NCI-H748 treated with DMSO at 0.1 percent for 48 hours (cell line): Measurements from ENCODE around the gene TGFBR1.

Source experiments
- DNase-seq: peaks from one replicate; lab custom pipeline; 2025; lab: John Stamatoyannopoulos, UW

The TGFBR1 gene

DNA sequence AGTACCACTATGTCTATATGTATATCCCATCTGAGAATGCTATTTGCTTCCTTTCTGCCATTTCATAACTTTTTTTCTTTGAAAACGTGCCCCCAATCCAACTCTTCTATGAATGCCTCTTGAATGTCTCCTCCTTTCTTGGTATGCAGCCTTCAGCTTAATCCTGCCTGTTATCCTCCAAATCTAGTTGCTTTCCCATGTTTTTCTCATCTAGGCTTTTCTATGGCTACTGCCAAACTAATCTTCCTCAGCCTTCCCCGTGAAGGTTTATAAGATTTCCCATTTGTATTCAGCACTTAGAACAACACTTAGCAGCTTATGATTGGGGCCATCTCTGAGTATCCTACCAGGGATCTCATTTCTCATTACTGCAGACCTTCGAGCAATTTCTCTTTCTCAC lies 2.5 kb downstream of the TGFBR1 start:
- DNase-seq = no peak

GRCh38 chr9:99108131-99108530 lies 3.2 kb downstream of the TGFBR1 start:
- DNase-seq = no peak

DNA sequence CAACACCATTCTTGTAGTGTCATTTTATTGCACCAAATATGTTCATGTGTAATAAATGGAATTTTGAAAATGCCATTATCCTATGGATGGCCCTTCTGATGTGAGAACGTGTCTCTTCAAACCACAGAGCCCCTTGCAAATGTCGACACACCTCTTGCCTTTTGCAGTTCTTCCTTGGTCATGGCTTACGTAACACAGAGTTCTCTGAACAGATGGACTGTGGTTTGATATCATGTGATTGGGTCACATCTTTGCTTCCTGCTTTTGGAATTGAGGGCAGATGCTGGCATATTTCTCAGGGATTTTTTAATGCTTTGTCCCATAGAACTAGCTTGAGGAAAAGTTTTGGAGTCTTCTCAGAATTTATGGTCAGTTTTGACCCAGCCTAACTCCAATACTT lies 4.6 kb downstream of the TGFBR1 start:
- DNase-seq = no peak

DNA sequence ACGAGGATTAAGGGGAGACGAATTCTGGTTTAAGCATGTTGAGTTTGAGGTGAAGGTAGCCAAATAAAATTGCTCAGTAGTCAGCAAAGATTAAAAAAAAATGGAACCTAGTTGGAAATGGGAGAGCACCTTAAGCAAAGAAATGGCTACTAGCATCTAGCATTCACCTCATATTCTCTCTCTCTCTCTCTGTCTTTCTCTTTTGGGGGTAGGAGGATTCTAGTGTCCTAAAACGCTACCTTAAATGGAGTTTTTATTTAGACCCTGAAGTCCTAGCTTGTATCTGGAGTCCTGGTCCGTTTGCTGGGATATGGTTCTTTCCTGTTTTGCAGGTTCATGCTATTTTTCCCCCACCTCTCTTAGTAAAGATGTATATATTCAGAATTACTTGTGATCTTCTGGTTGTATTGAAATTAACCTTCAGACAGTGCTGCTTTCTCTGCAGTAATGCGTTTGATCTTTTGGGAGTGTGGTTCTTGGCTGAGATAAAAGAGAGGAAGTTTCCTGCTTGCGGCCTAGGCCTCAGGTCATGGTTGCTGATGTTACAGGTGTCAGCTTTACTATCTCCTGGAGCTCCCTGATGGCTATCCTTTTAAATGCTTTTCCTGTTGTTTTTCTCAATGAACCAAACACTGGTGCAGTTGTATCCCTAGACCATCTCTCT lies 8.0 kb downstream of the TGFBR1 start:
- no peak for DNase-seq

- no peak for DNase-seq
Measured at GRCh38 chr9:99113414-99114048, 8.6 kb downstream of the TGFBR1 start.

DNA sequence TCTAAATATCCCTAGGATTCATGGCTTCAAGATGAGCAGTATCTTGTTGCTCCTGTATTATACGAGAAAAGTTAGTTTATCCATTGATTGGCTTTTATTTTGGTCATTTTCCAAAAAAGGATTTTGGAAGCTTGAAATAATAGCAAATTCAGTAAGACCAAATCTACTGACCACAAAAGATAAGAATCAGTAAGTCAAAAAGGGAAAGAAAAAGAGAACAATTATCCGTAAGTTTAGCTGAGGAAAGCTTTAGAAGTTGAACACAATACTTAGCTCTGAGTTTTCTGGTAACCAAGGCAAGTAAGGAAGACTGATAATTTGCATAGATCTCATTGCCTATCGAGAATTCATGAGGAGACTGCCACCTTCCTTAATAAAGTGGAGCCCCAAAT lies 9.1 kb downstream of the TGFBR1 start:
- no peak for DNase-seq

- DNase-seq = no peak
Measured at GRCh38 chr9:99114846-99115500, 10.1 kb downstream of the TGFBR1 start.

- no peak for DNase-seq
Measured at GRCh38 chr9:99116003-99116411, 11.1 kb downstream of the TGFBR1 start.

- no peak for DNase-seq
Measured at GRCh38 chr9:99118782-99119466, 14.0 kb downstream of the TGFBR1 start.

- no peak for DNase-seq
Measured at GRCh38 chr9:99119976-99120655, 15.2 kb downstream of the TGFBR1 start.

DNA sequence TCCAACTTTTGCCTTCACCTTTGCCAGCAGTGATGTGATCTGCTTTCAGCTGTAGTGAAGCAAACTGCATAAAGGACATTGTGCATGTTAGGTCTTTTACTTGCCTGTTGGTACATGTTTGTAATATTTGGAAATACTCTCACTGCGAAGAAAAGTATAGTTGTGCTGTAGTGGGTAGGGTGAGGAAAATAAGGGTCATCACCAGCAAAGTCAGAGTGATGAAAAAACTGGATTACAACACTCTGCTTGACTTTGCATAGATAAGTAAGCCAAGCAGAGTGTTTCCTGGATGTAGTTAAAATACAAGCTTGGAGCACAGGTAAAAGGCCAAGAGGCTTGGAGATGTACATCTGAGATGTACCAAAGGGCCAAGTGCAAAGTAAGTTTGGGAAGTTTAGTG lies 16.7 kb downstream of the TGFBR1 start:
- no peak for DNase-seq

GRCh38 chr9:99124534-99125255 lies 19.8 kb downstream of the TGFBR1 start:
- DNase-seq = no peak

GRCh38 chr9:99125446-99125845 lies 20.5 kb downstream of the TGFBR1 start:
- DNase-seq = no peak

DNA sequence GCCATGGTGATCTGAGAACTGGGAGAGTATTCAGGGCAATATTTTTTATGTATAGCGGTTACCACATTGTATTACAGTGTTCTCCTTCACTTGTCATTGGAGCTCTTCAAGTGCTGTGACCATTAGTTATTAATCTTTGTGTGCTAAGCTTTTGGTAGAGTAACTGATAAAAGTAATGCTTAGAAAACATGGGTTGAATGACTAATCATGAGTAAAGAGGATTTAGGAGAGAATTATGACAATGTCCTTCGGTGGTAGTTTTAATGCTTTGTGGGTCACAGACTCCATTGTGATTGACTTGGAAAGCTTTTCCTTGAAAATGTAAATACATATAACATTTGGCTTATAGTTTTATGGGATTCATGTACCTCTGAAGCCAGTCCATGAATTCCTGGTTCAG lies 21.4 kb downstream of the TGFBR1 start:
- DNase-seq = no peak

DNA sequence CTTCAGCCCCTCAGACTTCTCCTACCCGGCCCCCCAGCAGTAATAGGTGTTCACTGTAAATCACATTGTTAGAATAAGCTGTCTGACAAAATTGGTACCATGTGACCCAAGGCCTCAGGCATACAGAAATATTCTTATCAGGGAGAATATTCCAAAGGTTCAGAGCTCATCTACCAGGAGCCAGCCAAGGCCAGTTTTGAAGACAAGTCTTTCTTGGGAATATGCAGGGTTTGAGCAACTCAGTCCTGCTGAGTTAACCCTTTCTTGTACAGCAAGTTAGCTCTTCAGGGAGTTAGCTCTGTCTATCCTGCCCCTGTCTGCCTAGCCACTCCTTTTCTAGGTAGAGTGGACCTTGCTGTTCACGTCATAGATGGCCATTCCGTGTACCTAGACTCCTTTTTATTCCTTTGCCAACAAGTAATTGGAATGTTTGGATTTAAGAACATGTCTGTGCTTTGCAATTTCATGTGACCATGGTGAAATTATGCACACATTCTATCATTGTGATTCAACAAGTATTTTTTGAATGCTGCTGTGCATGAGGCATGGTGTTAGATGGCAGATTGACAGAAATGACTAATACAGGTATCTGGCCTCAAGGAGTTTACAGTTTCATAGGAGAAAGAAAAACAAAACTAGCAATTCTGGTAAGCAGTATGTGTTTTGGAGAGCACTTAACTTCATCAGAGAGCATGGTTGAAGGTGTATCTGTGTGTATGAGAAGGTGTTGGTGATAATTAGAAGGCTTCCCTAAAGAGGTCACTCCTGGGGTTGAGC lies 22.6 kb downstream of the TGFBR1 start:
- DNase-seq = no peak

DNA sequence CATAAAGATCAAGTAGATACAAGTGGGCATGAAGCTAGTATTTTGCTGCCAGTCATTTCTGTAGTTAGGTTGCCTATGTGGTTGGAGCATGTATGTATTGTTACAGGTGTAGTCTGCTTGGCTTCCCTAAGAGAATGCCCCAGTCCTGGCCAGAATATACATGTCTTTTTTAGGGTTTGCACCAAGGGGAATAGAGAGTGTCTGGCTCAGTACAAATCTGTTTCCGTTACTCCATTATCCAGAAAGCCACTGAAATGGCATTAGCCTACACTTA lies 23.2 kb downstream of the TGFBR1 start:
- no peak for DNase-seq

DNA sequence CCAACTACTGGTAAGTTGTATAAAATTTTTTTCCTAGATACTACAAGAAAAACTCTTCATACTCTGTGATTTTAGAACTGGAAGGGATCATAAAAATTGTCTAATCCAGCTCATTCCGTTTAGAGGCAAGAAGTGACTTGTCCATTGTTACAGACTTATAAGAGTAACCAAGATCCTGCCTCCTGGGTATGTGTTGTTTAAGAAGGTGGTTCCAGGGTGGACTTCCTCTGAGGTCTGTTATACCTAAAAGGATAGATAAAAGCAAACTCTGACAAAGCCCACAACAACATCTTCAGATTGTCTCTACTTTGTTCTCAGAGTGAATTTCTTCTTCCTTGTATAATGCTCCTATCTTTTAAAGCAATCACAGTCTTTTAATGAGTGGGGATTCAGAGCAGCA lies 24.2 kb downstream of the TGFBR1 start:
- DNase-seq = no peak

- no peak for DNase-seq
Measured at GRCh38 chr9:99130069-99130468, 25.2 kb downstream of the TGFBR1 start.

GRCh38 chr9:99133145-99133544 lies 28.2 kb downstream of the TGFBR1 start:
- DNase-seq = no peak

DNA sequence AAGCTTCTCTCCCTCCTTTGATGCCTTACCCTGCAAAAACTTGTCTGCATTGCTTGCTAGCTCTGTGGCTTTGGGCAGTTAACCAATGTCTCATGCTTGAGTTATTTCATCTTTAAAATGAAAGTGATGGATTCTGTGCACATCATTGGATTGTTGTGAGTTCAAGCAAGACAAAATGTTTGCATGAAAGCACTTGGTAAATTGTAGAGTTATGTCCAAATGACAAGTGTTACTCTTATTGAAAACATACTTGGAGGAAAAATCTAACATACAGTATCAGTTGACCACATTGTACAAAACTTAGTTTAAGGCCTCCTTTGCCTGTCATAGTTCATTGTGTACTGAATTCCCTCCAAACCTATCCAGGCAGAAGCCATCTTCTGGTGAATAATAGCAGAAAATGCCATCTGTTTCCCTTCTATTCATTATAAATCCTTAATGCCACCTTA lies 30.0 kb downstream of the TGFBR1 start:
- no peak for DNase-seq

DNA sequence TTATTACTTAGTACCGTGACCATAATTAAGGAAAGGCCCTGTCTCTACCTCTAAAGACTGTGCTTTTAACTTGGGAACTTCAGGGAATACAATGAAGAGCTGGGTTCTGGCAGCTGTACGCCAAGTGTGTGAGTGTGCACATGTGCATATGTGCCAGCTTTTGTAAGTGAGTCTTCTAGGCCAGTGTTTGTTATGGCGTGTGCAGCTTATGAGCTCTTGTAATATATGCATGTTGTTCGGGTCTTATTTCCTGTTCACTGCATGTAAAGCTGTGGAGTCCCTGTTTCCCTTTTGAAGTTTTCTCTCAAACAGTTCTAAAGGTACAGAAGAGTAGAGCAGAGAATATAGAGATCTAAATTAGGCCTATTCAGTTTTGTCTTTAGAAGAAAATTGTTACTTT lies 30.5 kb downstream of the TGFBR1 start:
- DNase-seq = no peak
